Neural progenitor cell (in vitro differentiated cells): ENCODE data around the gene SHKBP1. TPM values are rescaled to one million over a fixed set of nuclear protein-coding genes. Genes with fewer than 3 reads are reported as not detected.

ENCODE experiments used
- DNase-seq: peaks from one replicate; pipeline ENCODE4 v3.0.0-alpha.2; 2016; ENCODE audit warnings: low spot score
- H2AFZ ChIP-seq: fragments of 200-600 bp; sonication (generic); replicated peaks from 2 replicates; pipeline ENCODE4 v1.6.1; 2016; ENCODE audit warnings: antibody characterized with exemption
- H3F3A ChIP-seq: fragments of 200-600 bp; sonication (generic); 2 replicates; pipeline ENCODE4 v1.6.1; 2016; ENCODE audit warnings: antibody characterized with exemption, low read depth
- H3K27ac ChIP-seq: fragments of 200-600 bp; sonication (generic); 2 replicates; pipeline ENCODE4 v1.5.1; 2016; ENCODE audit warnings: mild to moderate bottlenecking
- H3K27me3 ChIP-seq: fragments of 200-600 bp; sonication (generic); 2 replicates; pipeline ENCODE4 v1.6.1; 2016; ENCODE audit warnings: mild to moderate bottlenecking, moderate library complexity
- H3K36me3 ChIP-seq: fragments of 200-600 bp; sonication (generic); 2 replicates; pipeline ENCODE4 v1.5.1; 2016
- H3K4me1 ChIP-seq: fragments of 200-600 bp; sonication (generic); 2 replicates; pipeline ENCODE4 v1.6.1; 2016; ENCODE audit warnings: mixed run types
- H3K4me2 ChIP-seq: fragments of 200-600 bp; sonication (generic); 2 replicates; pipeline ENCODE4 v1.6.1; 2016
- H3K4me3 ChIP-seq: fragments of 200-600 bp; sonication (generic); 2 replicates; pipeline ENCODE4 v1.5.1; 2016
- H3K79me2 ChIP-seq: fragments of 200-600 bp; sonication (generic); 2 replicates; pipeline ENCODE4 v1.6.1; 2016; ENCODE audit warnings: low read depth
- H3K9ac ChIP-seq: fragments of 200-600 bp; sonication (generic); 2 replicates; pipeline ENCODE4 v1.6.1; 2016
- H3K9me3 ChIP-seq: fragments of 200-600 bp; sonication (generic); 2 replicates; pipeline ENCODE4 v1.5.1; 2016; ENCODE audit warnings: low read depth
- H4K20me1 ChIP-seq: fragments of 200-600 bp; sonication (generic); 2 replicates; pipeline ENCODE4 v1.6.1; 2016; ENCODE audit warnings: low read depth
- H3K27ac Mint-ChIP-seq: 3 replicates; pipeline ENCODE4 v1.8.0; 2021; ENCODE audit warnings: mixed read lengths
- H3K27me3 Mint-ChIP-seq: 2 replicates; pipeline ENCODE4 v1.8.0; 2022; ENCODE audit warnings: low read depth, mild to moderate bottlenecking, inconsistent platforms, moderate library complexity, mixed read lengths; ENCODE audit not compliant: insufficient read depth
- H3K36me3 Mint-ChIP-seq: 3 replicates; pipeline ENCODE4 v1.8.0; 2021; ENCODE audit warnings: mixed read lengths
- H3K4me1 Mint-ChIP-seq: 3 replicates; pipeline ENCODE4 v1.8.0; 2021; ENCODE audit warnings: mixed read lengths
- H3K4me3 Mint-ChIP-seq: 3 replicates; pipeline ENCODE4 v1.8.0; 2021; ENCODE audit warnings: mild to moderate bottlenecking, moderate library complexity, mixed read lengths
- H3K9me3 Mint-ChIP-seq: 3 replicates; pipeline ENCODE4 v1.8.0; 2020; ENCODE audit warnings: mixed read lengths
- CTCF ChIP-seq: fragments of 200-600 bp; sonication (generic); IDR thresholded peaks from 2 replicates; pipeline ENCODE4 v1.5.1; 2017; ENCODE audit warnings: antibody characterized with exemption, mild to moderate bottlenecking
- EZH2 ChIP-seq: fragments of 200-600 bp; sonication (generic); IDR thresholded peaks from 2 replicates; pipeline ENCODE4 v1.6.1; 2017; ENCODE audit warnings: antibody characterized with exemption, mild to moderate bottlenecking, moderate library complexity
- EZH2phosphoT487 ChIP-seq: fragments of 200-600 bp; sonication (generic); IDR thresholded peaks from 2 replicates; pipeline ENCODE4 v1.6.1; 2017; ENCODE audit warnings: antibody characterized with exemption
- total RNA-seq: library from RNA; depleted of rRNA; stranded (reverse); fragments of >200 nt; gene quantifications from 2 replicates; pipeline ENCODE4 v1.2.3, GENCODE V29; 2015; ENCODE audit warnings: low replicate concordance

The SHKBP1 gene
- total RNA-seq, 1 donor from 2014 or later: 20.6 TPM

DNA sequence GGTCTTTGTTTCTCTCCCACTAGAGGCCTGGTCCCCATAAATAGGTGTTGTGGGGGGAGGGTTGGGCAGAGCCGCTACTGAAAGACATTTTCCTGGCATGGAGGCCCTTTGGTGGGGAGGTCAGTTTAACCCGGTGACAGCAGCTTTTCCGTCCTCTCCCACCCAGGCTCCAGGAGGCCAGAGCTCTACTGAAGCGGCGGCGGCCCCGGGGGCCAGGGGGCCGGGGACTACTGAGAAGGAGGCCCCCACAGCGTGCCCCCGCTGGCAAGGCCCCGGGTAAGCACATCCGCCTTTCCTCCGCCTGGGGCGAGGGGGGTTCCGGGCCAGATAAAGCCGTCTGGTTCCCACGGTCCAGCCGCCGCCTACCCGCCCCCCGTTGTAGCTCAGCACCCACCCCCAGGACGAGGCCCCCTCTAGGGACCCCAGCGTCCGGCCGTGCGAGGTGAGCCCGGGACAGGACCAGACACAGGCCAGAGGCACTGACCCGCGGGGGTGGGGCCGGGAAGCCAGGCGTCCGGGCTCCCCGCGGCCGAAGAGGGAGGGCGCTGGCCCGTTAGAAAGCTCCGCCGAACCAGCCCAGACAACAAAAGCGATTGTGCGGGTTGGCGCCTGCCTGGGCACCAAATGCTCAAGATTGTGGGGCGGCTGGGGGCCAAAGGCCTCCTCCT, 23.4 kb downstream of the SHKBP1 start:
- Histone ChIP-seq H2AFZ (no peak overlapping the region), H3K4me3 (peak overlapping the region; percentile 26), H3K79me2 (no peaks in the 10 kb centered on the region), H3F3A (peaks cover 71% of the 10 kb centered on the region), H3K9ac (no peak overlapping the region), H3K9me3 (no peaks in the 10 kb centered on the region), H4K20me1 (peaks cover 30% of the 10 kb centered on the region), H3K27ac (no peak overlapping the region), H3K4me1 (peaks cover 43% of the 10 kb centered on the region), H3K4me2 (peak overlapping the region; percentile 68), H3K36me3 (no peaks in the 10 kb centered on the region), H3K27me3 (peaks cover 73% of the 10 kb centered on the region)
- Mint-ChIP-seq H3K36me3 (peaks cover 4% of the 10 kb centered on the region), H3K27ac (no peak overlapping the region), H3K9me3 (no peaks in the 10 kb centered on the region), H3K4me3 (peak overlapping the region; percentile 81), H3K4me1 (peaks cover 48% of the 10 kb centered on the region), H3K27me3 (peaks cover 18% of the 10 kb centered on the region)
- peak; percentile 23 for DNase-seq
- TF ChIP-seq EZH2phosphoT487: peak; percentile 29
- no peak for TF ChIP-seq CTCF

- DNase-seq: peak; percentile 22
- H3K27ac ChIP-seq: no peak overlapping the region
- peak overlapping the region; percentile 51 for H3K4me3 ChIP-seq
- H3K27me3 ChIP-seq: peaks cover 79% of the 10 kb centered on the region
- no peaks in the 10 kb centered on the region for H3K9me3 Mint-ChIP-seq
- H3K79me2 ChIP-seq: no peaks in the 10 kb centered on the region
- H3K4me1 Mint-ChIP-seq: peaks cover 51% of the 10 kb centered on the region
- TF ChIP-seq EZH2: no peak
- TF ChIP-seq EZH2phosphoT487: no peak
- no peak for TF ChIP-seq CTCF
- no peaks in the 10 kb centered on the region for H3K36me3 ChIP-seq
- peaks cover 4% of the 10 kb centered on the region for H3K36me3 Mint-ChIP-seq
- no peak overlapping the region for H2AFZ ChIP-seq
- peak overlapping the region; percentile 81 for H3K4me3 Mint-ChIP-seq
- H3K9me3 ChIP-seq: no peaks in the 10 kb centered on the region
- H3K4me1 ChIP-seq: peaks cover 45% of the 10 kb centered on the region
- peaks cover 36% of the 10 kb centered on the region for H4K20me1 ChIP-seq
- H3K9ac ChIP-seq: no peak overlapping the region
- no peak overlapping the region for H3K27ac Mint-ChIP-seq
- H3F3A ChIP-seq: peaks cover 77% of the 10 kb centered on the region
- H3K4me2 ChIP-seq: peak overlapping the region; percentile 90
- H3K27me3 Mint-ChIP-seq: peaks cover 18% of the 10 kb centered on the region
Observed at GRCh38 chr19:40600570-40601133, 24.0 kb downstream of the SHKBP1 start.

- Histone ChIP-seq H3K9me3 (no peaks in the 10 kb centered on the region), H3K4me3 (peak within 1 kb of the TSS; percentile 51), H3F3A (peaks cover 79% of the 10 kb centered on the region), H3K36me3 (no peaks in the 10 kb centered on the region), H3K4me2 (peak within 1 kb of the TSS; percentile 90), H3K27me3 (peaks cover 83% of the 10 kb centered on the region), H3K9ac (no peak within 1 kb of the TSS), H3K4me1 (peaks cover 51% of the 10 kb centered on the region), H2AFZ (no peak within 1 kb of the TSS), H3K27ac (no peak within 1 kb of the TSS), H3K79me2 (no peaks in the 10 kb centered on the region), H4K20me1 (peaks cover 43% of the 10 kb centered on the region)
- no peak within 1 kb of the TSS for H3K27ac Mint-ChIP-seq
- peak; percentile 72 for DNase-seq
- peaks cover 21% of the 10 kb centered on the region for H3K27me3 Mint-ChIP-seq
- H3K4me1 Mint-ChIP-seq: peaks cover 53% of the 10 kb centered on the region
- peaks cover 7% of the 10 kb centered on the region for H3K36me3 Mint-ChIP-seq
- TF ChIP-seq EZH2 (peak; percentile 74), EZH2phosphoT487 (peak; percentile 48), CTCF (peak; percentile 40)
- peak within 1 kb of the TSS; percentile 81 for H3K4me3 Mint-ChIP-seq
- H3K9me3 Mint-ChIP-seq: no peaks in the 10 kb centered on the region
Observed at GRCh38 chr19:40601134-40601974, 24.7 kb downstream of the SHKBP1 start, which contains the start of gene LTBP4. TSS of gene LTBP4 (plus strand) at chr19:40601369. CDS start at chr19:40601388, 19 bp downstream.
